Measurements from ENCODE around the gene HIBCH.

HIBCH gene

GRCh38 chr2:190213441-190214335 is 105.9 kb downstream of the HIBCH start:
- TF ChIP-seq ZFX (IDR thresholded peaks at IDR 0.05; ENCODE audit: borderline replicate concordance) (no peak), CTCF (IDR thresholded peaks at IDR 0.05) (no peak)
- H3K27ac ChIP-seq, result no peak overlapping the region

GRCh38 chr2:190210471-190210870 is 109.2 kb downstream of the HIBCH start:
- TF ChIP-seq ZFX (IDR thresholded peaks at IDR 0.05; ENCODE audit: borderline replicate concordance) (no peak), CTCF (IDR thresholded peaks at IDR 0.05) (no peak)
- H3K27ac ChIP-seq, result no peak overlapping the region

GRCh38 chr2:190209559-190209958 is 110.1 kb downstream of the HIBCH start:
- H3K27ac ChIP-seq, result no peak overlapping the region
- TF ChIP-seq CTCF (IDR thresholded peaks at IDR 0.05) (no peak), ZFX (IDR thresholded peaks at IDR 0.05; ENCODE audit: borderline replicate concordance) (no peak)

GRCh38 chr2:190207930-190208329 is 111.7 kb downstream of the HIBCH start:
- TF ChIP-seq ZFX (IDR thresholded peaks at IDR 0.05; ENCODE audit: borderline replicate concordance) (no peak), CTCF (IDR thresholded peaks at IDR 0.05) (no peak)
- no peak overlapping the region for H3K27ac ChIP-seq

- no peak overlapping the region for H3K27ac ChIP-seq
- TF ChIP-seq CTCF (IDR thresholded peaks at IDR 0.05), result no peak
- TF ChIP-seq ZFX (IDR thresholded peaks at IDR 0.05; ENCODE audit: borderline replicate concordance), result no peak
Observed at GRCh38 chr2:190205657-190206056, 114.0 kb downstream of the HIBCH start.

GRCh38 chr2:190202604-190203003 is 117.0 kb downstream of the HIBCH start:
- TF ChIP-seq ZFX (IDR thresholded peaks at IDR 0.05; ENCODE audit: borderline replicate concordance) (no peak), CTCF (IDR thresholded peaks at IDR 0.05) (no peak)
- no peak overlapping the region for H3K27ac ChIP-seq

GRCh38 chr2:190202018-190202417 is 117.6 kb downstream of the HIBCH start:
- TF ChIP-seq CTCF (IDR thresholded peaks at IDR 0.05) (no peak), ZFX (IDR thresholded peaks at IDR 0.05; ENCODE audit: borderline replicate concordance) (no peak)
- H3K27ac ChIP-seq, result no peak overlapping the region
